Lower leg skin (tissue), 4 donors: ENCODE results near the gene INTS11. TPM values are rescaled to one million over a fixed set of nuclear protein-coding genes. Genes with fewer than 3 reads are reported as not detected.

Experiments
- DNase-seq, 2 donors: peaks; one replicate each; pipeline ENCODE4 v3.0.0-alpha.2; 2019; ENCODE audit warnings: low spot score in 2 of 2
- H3K4me3 ChIP-seq: fragments of 200-600 bp; sonication (generic); 2 replicates; pipeline ENCODE4 v1.5.1; 2017; ENCODE audit warnings: mild to moderate bottlenecking, low read depth; ENCODE audit not compliant: poor library complexity, severe bottlenecking
- POLR2A ChIP-seq, 2 donors: fragments of 450-650 bp; IDR thresholded peaks; one replicate each; pipeline ENCODE4 v1.6.1; 2016 to 2017; ENCODE audit warnings: antibody characterized with exemption in 2 of 2, mild to moderate bottlenecking in 1 of 2, moderate library complexity in 1 of 2
- WGBS, 2 donors: methylation state at CpG; one replicate each; pipeline ENCODE4 v1.1.5; 2018; 5-methylcytosine and 5-hydroxymethylcytosine counted together
- intact Hi-C: fragments of 100-400 bp; cut with DNase I; formaldehyde crosslinking; loops from one replicate; pipeline ENCODE4 v1.15.0; 2023; ENCODE audit warnings: low total_unique reads
- total RNA-seq, 4 donors: library from RNA; depleted of rRNA; stranded (reverse); fragments of >200 nt; gene quantifications; one replicate each; pipeline ENCODE4 v1.1.0, GENCODE V29; 2016
- TF ChIP-seq, protein P1 (sequence below), 3 donors: fragments of 450-650 bp; IDR thresholded peaks; one replicate each; pipeline ENCODE4 v1.5.1; 2016; ENCODE audit warnings: antibody characterized with exemption in 3 of 3, mild to moderate bottlenecking in 3 of 3, moderate library complexity in 2 of 3

Gene INTS11
- total RNA-seq, 4 donors from 2014 or later = 101 to 185 (median 105) TPM

DNA sequence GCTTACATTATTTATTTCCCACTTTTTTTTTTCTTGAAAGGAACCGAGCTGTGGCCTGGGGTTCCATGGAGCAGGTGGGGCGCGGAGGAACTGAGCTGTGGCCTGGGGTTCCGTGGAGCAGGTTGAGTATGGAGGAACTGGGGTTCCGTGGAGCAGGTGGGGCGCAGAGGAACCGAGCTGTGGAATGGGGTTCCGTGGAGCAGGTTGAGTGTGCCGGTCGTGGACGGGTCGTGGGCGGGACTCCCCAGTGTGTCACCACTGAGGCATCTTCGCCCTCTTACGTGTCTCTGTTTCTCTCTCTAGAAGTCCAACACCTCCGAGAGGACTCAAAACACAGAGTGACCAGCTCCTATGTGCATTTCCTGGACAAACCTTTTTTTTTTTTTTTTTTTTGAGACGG lies 45.4 kb downstream of the INTS11 start:
- intact Hi-C loops = no loop called here
- no peak overlapping the region for H3K4me3 ChIP-seq
- DNase-seq = no peak
- 86 to 91% methylated on average over 17 of the region's 17 CpGs for WGBS, 2 donors
- no peak for TF ChIP-seq POLR2A (IDR thresholded peaks at IDR 0.05)
- TF ChIP-seq, protein P1, sequence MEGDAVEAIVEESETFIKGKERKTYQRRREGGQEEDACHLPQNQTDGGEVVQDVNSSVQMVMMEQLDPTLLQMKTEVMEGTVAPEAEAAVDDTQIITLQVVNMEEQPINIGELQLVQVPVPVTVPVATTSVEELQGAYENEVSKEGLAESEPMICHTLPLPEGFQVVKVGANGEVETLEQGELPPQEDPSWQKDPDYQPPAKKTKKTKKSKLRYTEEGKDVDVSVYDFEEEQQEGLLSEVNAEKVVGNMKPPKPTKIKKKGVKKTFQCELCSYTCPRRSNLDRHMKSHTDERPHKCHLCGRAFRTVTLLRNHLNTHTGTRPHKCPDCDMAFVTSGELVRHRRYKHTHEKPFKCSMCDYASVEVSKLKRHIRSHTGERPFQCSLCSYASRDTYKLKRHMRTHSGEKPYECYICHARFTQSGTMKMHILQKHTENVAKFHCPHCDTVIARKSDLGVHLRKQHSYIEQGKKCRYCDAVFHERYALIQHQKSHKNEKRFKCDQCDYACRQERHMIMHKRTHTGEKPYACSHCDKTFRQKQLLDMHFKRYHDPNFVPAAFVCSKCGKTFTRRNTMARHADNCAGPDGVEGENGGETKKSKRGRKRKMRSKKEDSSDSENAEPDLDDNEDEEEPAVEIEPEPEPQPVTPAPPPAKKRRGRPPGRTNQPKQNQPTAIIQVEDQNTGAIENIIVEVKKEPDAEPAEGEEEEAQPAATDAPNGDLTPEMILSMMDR (IDR thresholded peaks at IDR 0.05) = no peak

DNA sequence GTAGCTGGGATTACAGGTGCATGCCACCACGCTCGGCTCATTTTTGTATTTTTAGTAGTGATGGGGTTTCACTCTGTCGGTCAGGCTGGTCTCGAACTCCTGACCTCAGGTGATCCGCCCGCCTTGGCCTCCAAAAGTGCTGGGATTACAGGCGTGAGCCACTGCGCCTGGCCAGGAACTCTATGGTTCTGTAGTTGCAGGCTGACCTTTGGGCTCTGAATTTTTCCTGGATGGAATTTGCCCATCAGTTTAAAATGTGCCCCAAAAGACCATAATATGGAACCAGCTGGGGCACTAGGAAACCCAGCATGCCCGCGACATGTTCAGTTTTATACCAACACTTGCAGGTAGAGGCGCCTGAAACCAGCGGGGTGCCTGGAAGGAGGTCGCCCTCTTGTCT lies 45.8 kb downstream of the INTS11 start:
- WGBS, 2 donors = 95% methylated on average over 13 of the region's 13 CpGs
- no peak for TF ChIP-seq POLR2A (IDR thresholded peaks at IDR 0.05)
- TF ChIP-seq, protein P1 (IDR thresholded peaks at IDR 0.05) = no peak
- intact Hi-C loops = no loop called here
- no peak overlapping the region for H3K4me3 ChIP-seq
- DNase-seq = no peak

DNA sequence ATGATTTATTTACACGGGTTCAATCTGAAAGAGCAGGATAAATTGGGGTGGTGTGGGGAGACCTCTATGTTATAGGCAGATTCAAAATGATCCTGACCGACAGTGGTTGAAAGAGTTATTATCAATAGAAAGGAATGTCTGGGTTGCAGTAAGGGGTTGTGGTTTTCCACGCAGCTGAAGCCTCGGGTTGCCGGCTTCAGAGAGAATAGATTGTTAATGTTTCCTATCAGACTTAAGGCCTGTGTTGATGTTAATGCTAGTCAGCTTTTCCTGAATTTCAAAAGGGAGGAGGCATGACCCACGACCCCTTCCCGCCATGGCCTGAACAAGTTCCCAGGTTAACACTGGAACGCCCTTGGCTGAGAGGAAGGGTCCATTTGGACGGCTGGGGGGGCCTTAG lies 48.6 kb downstream of the INTS11 start:
- intact Hi-C loops = no loop called here
- 73 to 78% methylated on average over 9 of the region's 9 CpGs for WGBS, 2 donors
- TF ChIP-seq, protein P1 (IDR thresholded peaks at IDR 0.05) = no peak
- no peak for TF ChIP-seq POLR2A (IDR thresholded peaks at IDR 0.05)
- no peak overlapping the region for H3K4me3 ChIP-seq
- no peak for DNase-seq

DNA sequence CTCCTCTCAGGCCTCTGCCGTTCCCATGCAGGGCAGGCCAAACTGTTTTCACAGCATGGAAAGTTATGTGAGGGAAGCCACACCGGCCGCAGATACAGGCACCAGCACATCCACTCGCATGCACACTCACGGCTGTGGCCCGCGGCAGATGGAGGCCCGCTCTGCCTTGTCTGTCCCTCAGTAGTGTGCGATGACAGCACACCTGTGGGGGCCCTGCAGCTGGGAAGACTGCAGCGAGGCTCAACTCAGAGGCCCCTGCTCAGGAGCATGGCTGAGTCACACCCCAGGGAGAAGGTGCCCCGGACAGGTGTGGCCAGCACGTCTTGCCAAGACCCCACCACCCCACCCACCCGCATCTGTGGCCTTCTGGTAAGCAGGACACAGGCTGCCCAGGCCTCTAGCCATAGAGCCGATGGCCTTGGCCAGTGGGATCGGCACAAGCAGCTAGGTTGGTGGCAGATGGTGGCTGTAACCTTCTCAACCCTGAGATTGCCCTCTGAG lies 49.5 kb downstream of the INTS11 start:
- DNase-seq = no peak
- 46 to 83% methylated on average over 7 to 14 of the region's 15 CpGs for WGBS, 2 donors
- TF ChIP-seq, protein P1 (IDR thresholded peaks at IDR 0.05) = no peak
- no peak for TF ChIP-seq POLR2A (IDR thresholded peaks at IDR 0.05)
- H3K4me3 ChIP-seq = no peak overlapping the region
- intact Hi-C loops = no loop called here

DNA sequence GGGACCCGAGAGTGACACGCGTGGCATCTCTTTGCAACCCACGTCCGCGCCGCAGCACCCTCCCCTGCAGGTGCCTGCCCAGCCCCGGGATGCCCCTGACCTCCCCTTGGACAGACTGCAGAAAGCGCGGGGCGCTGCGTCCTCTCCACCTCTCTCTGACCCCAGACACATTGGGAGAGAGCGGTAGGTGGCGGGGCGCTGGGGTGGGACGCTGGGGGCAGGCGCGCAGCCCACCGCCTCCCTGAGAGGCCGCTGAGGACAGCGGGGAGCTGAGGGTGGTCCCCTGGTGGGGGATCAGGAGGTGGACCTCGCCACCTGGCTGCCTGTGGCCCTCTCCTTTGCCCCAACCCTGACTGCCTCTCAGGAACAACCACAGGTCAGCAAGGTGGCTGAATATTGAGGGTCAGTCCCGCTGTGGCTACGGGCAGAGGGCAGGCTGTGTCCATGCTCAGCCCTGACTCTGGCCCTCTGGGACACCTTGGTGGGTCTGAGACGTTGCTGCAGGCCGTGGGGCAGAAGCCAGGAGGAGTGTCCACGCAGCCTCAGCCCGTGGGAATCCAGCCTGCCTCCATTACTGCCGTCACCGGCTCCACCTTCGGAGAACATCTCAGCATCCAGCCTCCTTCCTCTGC lies 50.0 kb downstream of the INTS11 start:
- TF ChIP-seq, protein P1 (IDR thresholded peaks at IDR 0.05) = no peak
- no peak for TF ChIP-seq POLR2A (IDR thresholded peaks at IDR 0.05)
- WGBS, 2 donors = 17 to 28% methylated on average over 11 to 22 of the region's 31 CpGs
- intact Hi-C loops = no loop called here
- H3K4me3 ChIP-seq = peak overlapping the region; percentile 64
- no peak for DNase-seq
